ENCODE measurements around the gene RLBP1. TPM values are rescaled to one million over a fixed set of nuclear protein-coding genes. Genes with fewer than 3 reads are reported as not detected.

The RLBP1 gene
- total RNA-seq, 2 donors from 2014 or later: 0.48 TPM; not detected in 1

DNA sequence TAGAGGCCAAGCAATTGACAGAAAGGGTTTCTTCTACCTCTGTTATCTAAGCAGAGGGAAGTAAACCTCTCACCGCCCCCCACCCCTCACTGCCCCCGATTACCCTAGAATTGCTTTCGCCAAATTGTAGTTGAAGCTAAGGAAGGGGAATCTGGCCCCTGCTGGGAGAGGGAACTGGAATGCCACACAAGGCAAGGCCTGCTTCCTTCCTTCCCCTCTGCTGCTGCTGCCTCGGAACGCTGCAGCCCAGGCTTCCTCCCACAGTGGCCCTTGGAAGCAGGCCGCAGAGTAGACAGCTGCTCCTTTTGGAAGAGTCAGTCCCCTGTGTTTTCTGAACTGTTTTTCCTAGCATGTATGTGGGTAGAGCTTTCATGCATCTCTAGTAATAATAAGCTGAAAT lies 21.6 kb downstream of the RLBP1 start:
- DNase-seq (ENCODE audit: low spot score) (no peak), ATAC-seq (no peak)
- Mint-ChIP-seq H3K36me3 (peaks cover 13% of the 10 kb centered on the region), H3K9me3 (no peaks in the 10 kb centered on the region), H3K27me3 (no peaks in the 10 kb centered on the region), H3K27ac (peak overlapping the region in 1 of 2 donors; percentile 45), H3K4me1 (ENCODE audit: low read depth in 2 of 2) (peaks cover 37 to 38% of the 10 kb centered on the region in 2 donors), H3K4me3 (no peak overlapping the region)

DNA sequence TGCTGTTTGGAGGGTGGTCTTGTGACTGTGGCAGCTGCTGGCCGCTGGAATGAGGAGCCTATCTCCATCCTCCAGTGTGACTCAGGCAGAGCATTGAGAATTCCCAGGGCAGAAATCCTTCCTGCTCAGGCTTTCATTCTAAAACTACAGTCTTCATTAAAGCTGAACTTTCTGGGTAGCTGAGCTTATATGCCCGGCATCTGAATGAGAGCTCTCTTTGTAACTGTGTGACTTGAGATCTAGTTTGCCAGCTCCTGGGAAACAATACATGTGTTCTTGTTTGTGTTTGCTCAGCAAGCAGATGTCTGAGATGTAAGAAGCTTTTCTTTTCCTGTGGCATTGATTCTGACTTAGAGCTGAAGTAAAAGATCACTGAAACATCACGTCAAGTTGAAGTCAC lies 22.4 kb downstream of the RLBP1 start:
- ATAC-seq: no peak
- Mint-ChIP-seq H3K27me3 (no peaks in the 10 kb centered on the region), H3K4me1 (ENCODE audit: low read depth in 2 of 2) (peaks cover 30% of the 10 kb centered on the region in 2 donors), H3K4me3 (no peak overlapping the region), H3K9me3 (no peaks in the 10 kb centered on the region), H3K36me3 (peaks cover 13% of the 10 kb centered on the region), H3K27ac (peak overlapping the region; percentile 26 to 45)
- DNase-seq (ENCODE audit: low spot score): no peak

DNA sequence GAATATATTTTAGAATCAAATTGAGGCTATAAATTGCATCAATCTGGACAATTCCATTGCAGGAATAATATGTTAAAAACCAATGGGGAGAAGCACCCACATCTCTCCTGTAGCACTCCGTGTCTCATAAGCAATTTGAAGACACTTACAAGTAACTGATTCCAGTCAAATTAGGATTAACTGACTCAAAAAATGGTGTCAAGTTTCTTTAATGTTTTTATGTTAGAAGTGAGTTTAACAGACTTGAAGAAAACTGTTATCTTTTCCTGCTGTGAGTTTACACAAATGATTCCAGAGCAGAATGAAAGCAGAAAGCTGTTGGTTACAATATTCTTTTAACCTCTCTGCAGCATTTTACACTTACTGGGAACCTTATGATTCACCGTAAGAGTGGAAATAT lies 23.2 kb downstream of the RLBP1 start:
- H3K27ac Mint-ChIP-seq: peak overlapping the region; percentile 26

DNA sequence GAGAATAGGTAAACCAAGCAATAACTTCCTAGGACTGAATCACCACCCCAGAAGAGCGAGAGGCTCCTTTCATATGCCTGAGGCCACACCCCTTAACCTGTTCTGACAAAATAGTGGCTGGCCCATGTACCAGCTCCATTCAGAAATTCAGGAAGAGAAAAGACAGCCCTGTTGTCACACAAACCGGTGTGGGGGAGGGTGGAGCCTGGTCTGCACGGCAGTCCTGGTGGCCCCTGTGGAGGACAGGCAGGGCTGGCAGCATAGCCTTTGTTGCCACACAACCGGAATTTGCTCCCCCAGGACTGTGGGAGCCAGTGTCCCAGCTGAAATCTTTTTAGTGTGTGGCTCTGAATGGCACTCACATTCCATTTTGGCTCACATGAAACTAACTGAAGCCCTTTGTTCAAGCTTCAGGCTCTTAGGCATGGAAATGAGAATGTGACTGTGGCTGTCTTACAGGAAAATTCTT lies 23.8 kb downstream of the RLBP1 start:
- Mint-ChIP-seq H3K27ac (peak overlapping the region; percentile 12 to 26), H3K4me1 (ENCODE audit: low read depth in 2 of 2) (peaks cover 22 to 30% of the 10 kb centered on the region in 2 donors), H3K27me3 (no peaks in the 10 kb centered on the region), H3K4me3 (no peak overlapping the region), H3K9me3 (no peaks in the 10 kb centered on the region), H3K36me3 (peaks cover 22% of the 10 kb centered on the region)
- DNase-seq (ENCODE audit: low spot score) (no peak), ATAC-seq (peak in 1 of 2 donors; percentile 24)

More for the DNA sequence above, 23.2 kb downstream of the RLBP1 start:
- ATAC-seq: no peak
- H3K9me3 Mint-ChIP-seq: no peaks in the 10 kb centered on the region
- H3K4me3 Mint-ChIP-seq: no peak overlapping the region
- H3K27me3 Mint-ChIP-seq: no peaks in the 10 kb centered on the region
- H3K4me1 Mint-ChIP-seq (ENCODE audit: low read depth in 2 of 2): peaks cover 22 to 25% of the 10 kb centered on the region in 2 donors
- DNase-seq (ENCODE audit: low spot score): no peak
- H3K36me3 Mint-ChIP-seq: peaks cover 15% of the 10 kb centered on the region

DNA sequence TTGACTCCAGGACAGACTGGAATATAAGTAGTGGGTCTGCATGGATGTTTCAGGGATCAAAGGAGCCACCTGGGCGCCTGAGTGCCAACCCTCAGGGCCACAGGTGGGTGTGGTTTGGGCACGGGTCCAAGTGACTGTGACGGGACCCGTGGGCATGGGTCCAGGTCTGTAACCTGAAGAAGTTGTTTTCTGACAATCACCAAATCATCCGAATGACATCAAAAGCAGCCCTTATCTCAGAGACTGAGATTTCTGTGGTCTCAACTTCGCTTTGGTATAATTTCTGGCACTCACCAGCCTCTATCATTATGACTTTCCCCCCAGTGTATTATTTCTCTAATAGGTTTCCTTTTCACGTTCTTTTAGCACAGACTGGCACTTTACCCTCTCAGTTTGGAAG lies 24.4 kb downstream of the RLBP1 start:
- H3K4me1 Mint-ChIP-seq (ENCODE audit: low read depth in 2 of 2): peaks cover 21 to 25% of the 10 kb centered on the region in 2 donors
- H3K4me3 Mint-ChIP-seq: no peak overlapping the region
- ATAC-seq (peak in 1 of 2 donors; percentile 6), DNase-seq (ENCODE audit: low spot score) (no peak)
- no peaks in the 10 kb centered on the region for H3K9me3 Mint-ChIP-seq
- peaks cover 25% of the 10 kb centered on the region for H3K36me3 Mint-ChIP-seq
- H3K27ac Mint-ChIP-seq: peak overlapping the region; percentile 12 to 26
- no peaks in the 10 kb centered on the region for H3K27me3 Mint-ChIP-seq

DNA sequence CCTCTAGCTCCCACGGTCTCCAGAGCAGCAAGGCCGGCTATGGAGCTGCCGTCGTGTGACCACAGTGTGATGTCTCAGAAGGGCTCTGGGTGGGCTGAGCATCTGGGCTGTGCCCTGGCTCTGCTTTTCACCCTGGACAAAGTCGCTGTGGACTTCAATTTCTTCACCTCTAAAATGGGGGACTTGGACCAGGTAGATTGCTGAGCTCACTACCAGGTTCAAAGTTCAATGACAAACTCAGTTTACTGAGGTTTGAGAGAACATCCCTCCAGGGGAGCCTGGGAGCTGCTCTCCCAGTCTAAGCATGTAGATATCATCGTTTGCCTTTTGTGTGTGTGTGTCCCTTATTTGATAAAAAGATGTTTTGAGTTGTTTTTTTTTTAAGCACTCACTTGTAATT lies 25.1 kb downstream of the RLBP1 start:
- no peaks in the 10 kb centered on the region for H3K9me3 Mint-ChIP-seq
- ATAC-seq (no peak), DNase-seq (ENCODE audit: low spot score) (no peak)
- H3K27me3 Mint-ChIP-seq: no peaks in the 10 kb centered on the region
- H3K27ac Mint-ChIP-seq: peak overlapping the region in 1 of 2 donors; percentile 26
- no peak overlapping the region for H3K4me3 Mint-ChIP-seq
- H3K36me3 Mint-ChIP-seq: peaks cover 26% of the 10 kb centered on the region
- peaks cover 19 to 25% of the 10 kb centered on the region in 2 donors for H3K4me1 Mint-ChIP-seq (ENCODE audit: low read depth in 2 of 2)

DNA sequence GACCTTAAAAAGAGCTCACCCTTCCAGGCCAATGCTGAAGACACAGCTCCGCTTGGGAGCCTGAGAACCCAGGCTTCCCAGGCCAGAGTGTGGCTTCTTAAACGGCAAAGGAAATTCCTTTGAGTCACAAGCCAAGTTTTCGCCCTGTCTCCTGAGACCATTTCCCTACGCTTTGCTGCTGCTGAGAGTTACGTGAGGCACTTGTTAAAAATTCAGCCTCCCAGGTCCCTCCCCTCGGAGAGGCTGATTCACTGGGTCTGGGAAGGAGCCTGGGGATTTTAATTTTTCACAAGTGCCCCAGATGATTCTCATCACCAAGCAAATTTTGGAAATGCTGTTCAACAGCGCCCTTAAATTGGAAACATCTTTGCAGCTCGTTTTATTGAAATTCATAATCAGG lies 25.5 kb downstream of the RLBP1 start:
- Mint-ChIP-seq H3K9me3 (no peaks in the 10 kb centered on the region), H3K4me1 (ENCODE audit: low read depth in 2 of 2) (peaks cover 20 to 25% of the 10 kb centered on the region in 2 donors), H3K27me3 (no peaks in the 10 kb centered on the region), H3K4me3 (no peak overlapping the region), H3K36me3 (peaks cover 28% of the 10 kb centered on the region), H3K27ac (peak overlapping the region in 1 of 2 donors; percentile 53)
- no peak for ATAC-seq
- no peak for DNase-seq (ENCODE audit: low spot score)

DNA sequence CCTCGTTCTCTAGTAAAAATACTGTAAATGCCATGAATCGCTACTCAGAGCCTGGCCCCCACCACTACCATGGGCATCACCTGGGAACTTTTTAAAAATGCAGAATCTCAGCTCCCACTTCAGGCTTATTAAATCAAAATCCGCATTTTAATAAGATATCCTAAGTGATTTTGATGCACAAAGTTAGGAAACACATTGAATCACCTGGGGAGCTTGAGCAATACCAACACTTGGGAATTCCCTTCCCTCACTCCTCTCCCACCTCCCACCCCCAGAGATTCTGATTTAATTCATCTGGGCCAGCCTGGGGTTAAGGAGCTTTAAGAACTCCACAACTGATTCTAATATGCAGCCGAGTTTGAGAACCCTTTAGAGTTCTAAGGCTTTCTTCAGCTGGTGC lies 26.8 kb downstream of the RLBP1 start:
- DNase-seq (ENCODE audit: low spot score): no peak
- Mint-ChIP-seq H3K9me3 (no peaks in the 10 kb centered on the region), H3K4me3 (no peak overlapping the region), H3K27me3 (no peaks in the 10 kb centered on the region), H3K27ac (no peak overlapping the region), H3K4me1 (ENCODE audit: low read depth in 2 of 2) (peaks cover 24 to 25% of the 10 kb centered on the region in 2 donors), H3K36me3 (peaks cover 28% of the 10 kb centered on the region)
- no peak for ATAC-seq

DNA sequence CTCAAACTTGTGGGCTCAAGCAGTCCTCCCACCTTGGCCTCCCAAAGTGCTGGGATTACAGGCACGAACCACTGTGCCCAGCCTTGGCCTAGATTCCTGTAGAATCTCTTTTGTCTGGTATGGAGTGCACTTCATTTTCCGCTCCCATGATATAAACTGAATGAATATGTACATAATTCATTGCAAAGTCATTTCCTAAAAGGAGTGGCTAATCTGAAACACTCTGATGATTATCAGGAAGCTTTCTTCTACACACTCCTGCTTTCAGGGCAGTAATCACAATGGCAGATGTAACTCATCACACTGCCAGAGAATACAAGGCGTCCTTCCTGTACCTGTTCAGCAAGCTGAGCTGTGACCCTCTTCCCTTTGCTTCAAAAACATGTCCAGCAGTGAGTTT lies 28.6 kb downstream of the RLBP1 start:
- Mint-ChIP-seq H3K27me3 (no peaks in the 10 kb centered on the region), H3K4me1 (ENCODE audit: low read depth in 2 of 2) (peaks cover 18 to 28% of the 10 kb centered on the region in 2 donors), H3K27ac (peak overlapping the region; percentile 54 to 99), H3K9me3 (no peaks in the 10 kb centered on the region), H3K36me3 (peaks cover 41% of the 10 kb centered on the region), H3K4me3 (no peak overlapping the region)
- no peak for ATAC-seq
- DNase-seq (ENCODE audit: low spot score): no peak

DNA sequence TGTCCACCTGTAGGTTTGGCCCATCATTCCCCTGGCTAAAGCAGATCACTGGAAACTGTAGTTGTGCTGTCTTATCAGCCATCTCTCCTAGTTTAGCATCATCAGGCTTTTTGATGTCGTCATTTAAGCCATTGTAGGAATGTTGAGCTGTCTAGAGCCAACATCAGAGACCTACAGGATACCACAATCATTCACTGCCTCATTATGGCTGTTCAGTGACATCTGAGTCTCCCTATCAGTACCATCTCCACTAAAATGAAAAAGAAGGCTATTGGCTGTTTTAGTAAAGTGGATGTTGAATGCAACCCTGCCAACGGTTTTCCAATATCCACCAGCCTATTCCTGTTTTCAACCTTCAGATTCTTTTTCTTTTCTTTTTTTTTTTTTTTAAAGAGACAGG lies 29.2 kb downstream of the RLBP1 start:
- Mint-ChIP-seq H3K36me3 (peaks cover 40% of the 10 kb centered on the region), H3K4me3 (no peak overlapping the region), H3K4me1 (ENCODE audit: low read depth in 2 of 2) (peaks cover 14 to 29% of the 10 kb centered on the region in 2 donors), H3K27me3 (no peaks in the 10 kb centered on the region), H3K27ac (peak overlapping the region; percentile 54 to 99), H3K9me3 (no peaks in the 10 kb centered on the region)
- ATAC-seq (no peak), DNase-seq (ENCODE audit: low spot score) (no peak)

DNA sequence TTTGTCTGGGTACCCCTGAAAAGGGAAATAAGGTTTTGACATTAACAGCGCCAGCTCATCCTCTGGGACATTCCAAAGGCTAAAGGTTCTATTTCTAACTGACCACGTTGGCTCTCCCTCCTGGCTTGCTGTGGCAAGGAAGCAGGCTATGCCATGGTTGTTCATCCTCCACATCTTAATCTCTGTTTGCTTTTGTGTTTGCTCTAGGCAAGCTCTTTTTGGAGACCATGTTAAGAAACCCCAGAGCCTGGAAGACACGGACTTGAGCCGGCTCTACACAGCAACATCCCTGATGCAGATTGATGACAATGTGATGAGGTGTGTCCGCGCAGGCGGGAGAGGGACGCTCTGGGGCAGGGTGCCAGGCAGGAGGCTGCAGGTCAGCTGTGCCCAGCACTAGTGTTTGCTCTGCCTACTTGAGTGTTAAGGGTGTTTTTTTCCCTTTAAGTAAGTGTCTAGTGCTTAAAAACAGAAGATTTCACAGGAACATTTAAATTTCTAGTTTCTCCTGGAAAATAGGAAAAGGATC lies 33.3 kb downstream of the RLBP1 start:
- ATAC-seq (no peak), DNase-seq (ENCODE audit: low spot score) (no peak)
- peaks cover 40% of the 10 kb centered on the region for H3K36me3 Mint-ChIP-seq
- H3K4me1 Mint-ChIP-seq (ENCODE audit: low read depth in 2 of 2): peaks cover 13 to 48% of the 10 kb centered on the region in 2 donors
- H3K27ac Mint-ChIP-seq: peak overlapping the region in 1 of 2 donors; percentile 99
- H3K27me3 Mint-ChIP-seq: no peaks in the 10 kb centered on the region
- no peak overlapping the region for H3K4me3 Mint-ChIP-seq
- H3K9me3 Mint-ChIP-seq: no peaks in the 10 kb centered on the region

DNA sequence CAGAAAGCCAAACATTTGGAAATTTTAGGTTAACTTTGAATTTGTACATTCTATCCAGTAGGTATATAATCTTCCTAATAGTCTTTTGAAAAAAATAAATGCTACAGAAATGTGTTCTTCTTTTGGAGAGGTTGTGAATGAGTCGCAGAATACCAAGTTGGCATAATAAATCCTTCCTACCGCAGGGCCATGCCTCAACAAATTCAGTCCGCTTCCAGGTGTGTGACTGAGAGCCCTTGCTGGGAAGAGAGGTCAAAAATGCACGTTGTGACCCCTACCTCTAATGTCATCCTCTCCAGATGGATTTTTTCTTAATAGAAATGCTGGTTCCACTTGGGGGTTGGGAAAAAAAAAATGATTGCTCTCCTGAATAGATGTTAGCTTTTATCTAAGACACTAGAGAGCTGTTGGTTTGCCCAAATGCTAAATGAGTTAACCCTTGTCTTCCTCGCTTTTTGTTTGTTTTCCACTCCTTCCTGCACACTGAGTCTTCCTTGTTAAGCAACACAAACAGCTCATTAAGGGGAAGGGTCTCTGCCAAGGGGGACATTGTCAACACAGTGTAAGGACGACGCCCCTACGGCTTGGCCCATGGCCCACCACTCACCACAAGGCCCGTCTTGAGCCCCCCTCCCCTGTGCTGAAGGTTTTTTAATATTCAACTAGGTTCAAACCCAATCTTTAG lies 33.9 kb downstream of the RLBP1 start:
- peaks cover 34% of the 10 kb centered on the region for H3K36me3 Mint-ChIP-seq
- no peak overlapping the region for H3K4me3 Mint-ChIP-seq
- no peaks in the 10 kb centered on the region for H3K9me3 Mint-ChIP-seq
- no peak for ATAC-seq
- H3K27me3 Mint-ChIP-seq: no peaks in the 10 kb centered on the region
- peaks cover 12 to 52% of the 10 kb centered on the region in 2 donors for H3K4me1 Mint-ChIP-seq (ENCODE audit: low read depth in 2 of 2)
- DNase-seq (ENCODE audit: low spot score): no peak
- peak overlapping the region in 1 of 2 donors; percentile 99 for H3K27ac Mint-ChIP-seq

DNA sequence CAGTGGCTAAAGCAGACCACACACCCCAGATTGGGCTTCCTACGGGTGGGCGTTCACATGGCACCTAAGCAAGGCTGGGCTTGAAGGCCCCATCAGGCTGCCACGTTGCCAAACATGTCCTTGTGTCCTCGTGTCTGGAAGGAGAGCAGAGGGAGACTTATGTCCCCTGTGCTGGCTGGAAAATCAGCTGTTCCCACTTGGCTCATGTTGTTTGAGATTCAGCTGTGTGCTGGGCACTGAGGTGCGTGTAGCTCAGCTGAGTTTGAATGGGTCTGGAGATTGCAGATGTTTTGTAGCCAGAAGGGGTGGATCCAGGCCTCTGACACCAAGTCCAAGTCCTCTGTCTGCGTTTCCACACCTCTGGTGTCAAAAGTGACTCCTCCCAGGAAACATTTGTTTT lies 34.6 kb downstream of the RLBP1 start:
- H3K27ac Mint-ChIP-seq: peak overlapping the region; percentile 70 to 99
- peaks cover 30% of the 10 kb centered on the region for H3K36me3 Mint-ChIP-seq
- H3K9me3 Mint-ChIP-seq: no peaks in the 10 kb centered on the region

DNA sequence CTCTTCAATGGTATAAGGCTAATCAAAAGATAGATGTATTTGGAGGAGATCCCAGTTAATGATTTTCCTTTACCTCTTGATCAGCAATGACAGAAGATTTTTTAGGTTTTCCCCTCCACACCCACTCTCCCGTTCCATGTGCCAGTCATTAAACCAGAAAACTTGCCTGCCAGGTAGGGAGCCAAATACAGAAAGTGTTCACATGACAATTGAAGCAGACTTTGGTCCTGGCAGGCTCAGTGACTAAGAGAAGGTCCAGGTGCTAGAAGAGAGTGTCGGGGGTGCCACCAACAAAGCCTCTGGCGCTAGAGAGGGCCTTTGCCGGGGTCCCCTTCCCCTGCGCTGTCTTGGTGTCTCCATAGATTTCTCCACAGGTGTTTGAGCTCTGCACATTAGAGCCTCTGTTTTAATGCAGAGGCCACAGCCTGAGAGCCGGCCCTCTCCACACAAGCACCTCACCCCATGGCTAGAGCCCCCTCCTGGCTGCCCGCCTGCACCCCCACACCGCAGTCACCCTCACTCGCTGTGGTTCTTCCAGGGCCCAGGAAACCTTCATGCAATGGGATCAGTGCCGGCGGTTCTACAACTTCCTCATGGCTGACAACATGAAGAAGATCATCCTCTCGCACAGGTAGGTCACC lies 36.4 kb downstream of the RLBP1 start:
- H3K9me3 Mint-ChIP-seq: no peaks in the 10 kb centered on the region
- DNase-seq (ENCODE audit: low spot score) (no peak), ATAC-seq (no peak)
- peaks cover 27% of the 10 kb centered on the region for H3K36me3 Mint-ChIP-seq
- H3K4me1 Mint-ChIP-seq (ENCODE audit: low read depth in 2 of 2): peaks cover 25 to 57% of the 10 kb centered on the region in 2 donors
- H3K4me3 Mint-ChIP-seq: no peak overlapping the region
- no peaks in the 10 kb centered on the region for H3K27me3 Mint-ChIP-seq
- H3K27ac Mint-ChIP-seq: peak overlapping the region; percentile 21 to 99

More for the DNA sequence above, 34.6 kb downstream of the RLBP1 start:
- ATAC-seq (no peak), DNase-seq (ENCODE audit: low spot score) (no peak)
- Mint-ChIP-seq H3K4me1 (ENCODE audit: low read depth in 2 of 2) (peaks cover 12 to 53% of the 10 kb centered on the region in 2 donors), H3K27me3 (no peaks in the 10 kb centered on the region), H3K4me3 (no peak overlapping the region)
